ENCODE measurements around the gene DHX9.

DHX9 gene

GRCh38 chr1:182839209-182840066, at the start of gene DHX9:
Gene DHX9 (plus strand): TSS chr1:182839347. CDS start chr1:182842567, 3,220 bp downstream.
- DNase-seq = peak; percentile 93

DNA sequence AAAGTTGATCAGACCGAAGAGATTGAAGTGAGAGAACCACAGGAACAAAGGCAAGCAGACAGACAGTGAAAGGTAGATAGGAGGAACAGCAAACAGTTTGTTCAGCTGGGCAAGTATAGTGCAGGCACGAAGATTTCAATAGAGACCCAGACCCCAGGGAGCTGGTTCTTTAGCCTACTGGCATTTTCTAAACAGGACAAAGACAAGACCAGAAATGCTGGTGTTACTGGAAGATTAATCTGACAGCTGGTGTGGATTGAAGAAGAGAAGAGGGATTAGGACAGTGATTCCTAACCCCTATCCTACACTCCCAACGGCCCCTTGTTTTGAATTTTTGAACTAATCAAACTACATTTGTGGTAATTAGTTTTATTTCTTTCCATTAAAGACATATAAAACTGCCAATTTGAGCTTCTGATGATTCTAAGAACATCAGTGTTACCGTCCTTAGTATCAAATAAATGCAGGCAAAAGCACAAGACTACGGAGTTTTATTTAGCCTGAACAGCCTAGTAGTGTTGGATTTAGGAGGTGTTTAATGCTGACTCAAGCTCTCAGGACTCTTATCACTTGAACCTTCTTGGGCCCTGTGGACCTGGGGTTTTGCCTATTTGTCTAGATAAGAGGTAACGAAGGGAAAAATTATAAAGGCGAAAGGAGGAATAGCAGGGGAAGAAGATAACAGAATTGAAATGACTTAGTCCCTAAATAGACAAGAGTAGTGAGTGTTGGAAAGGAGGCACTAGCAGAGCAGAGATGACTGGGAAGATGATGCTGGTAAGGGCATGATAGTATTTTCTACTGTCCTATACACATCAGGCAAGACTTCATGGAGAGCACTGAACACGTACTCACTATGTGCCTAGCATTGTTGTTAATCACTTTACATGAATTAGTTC, 47.6 kb upstream of the DHX9 start:
- no peak for DNase-seq

GRCh38 chr1:182794091-182794490, 45.1 kb upstream of the DHX9 start:
- no peak for DNase-seq

DNA sequence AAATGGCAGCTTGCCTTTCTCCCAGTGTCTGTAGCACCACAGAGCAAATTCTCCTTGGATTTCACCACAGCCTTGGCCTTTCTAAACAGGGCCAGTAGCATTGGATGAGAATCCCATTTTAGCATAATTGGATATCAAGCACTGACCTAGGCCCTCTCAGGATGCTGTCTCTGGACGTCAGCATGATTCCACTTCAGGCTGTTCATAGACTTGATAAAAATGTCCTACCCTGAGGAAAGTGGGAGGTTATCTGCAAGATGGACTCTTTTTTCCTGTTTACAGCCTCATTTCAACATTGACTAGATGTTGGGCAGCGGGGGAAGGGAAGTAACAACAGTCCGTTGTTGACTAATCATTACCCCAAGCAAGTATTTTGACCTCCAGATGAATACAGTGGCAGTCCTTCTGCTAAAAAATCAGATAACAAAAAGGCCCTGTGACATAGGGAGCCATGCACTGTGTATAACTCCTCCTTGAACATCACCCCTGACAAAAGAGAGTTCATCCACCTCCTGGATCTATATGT, 44.4 kb upstream of the DHX9 start:
- DNase-seq = no peak

DNA sequence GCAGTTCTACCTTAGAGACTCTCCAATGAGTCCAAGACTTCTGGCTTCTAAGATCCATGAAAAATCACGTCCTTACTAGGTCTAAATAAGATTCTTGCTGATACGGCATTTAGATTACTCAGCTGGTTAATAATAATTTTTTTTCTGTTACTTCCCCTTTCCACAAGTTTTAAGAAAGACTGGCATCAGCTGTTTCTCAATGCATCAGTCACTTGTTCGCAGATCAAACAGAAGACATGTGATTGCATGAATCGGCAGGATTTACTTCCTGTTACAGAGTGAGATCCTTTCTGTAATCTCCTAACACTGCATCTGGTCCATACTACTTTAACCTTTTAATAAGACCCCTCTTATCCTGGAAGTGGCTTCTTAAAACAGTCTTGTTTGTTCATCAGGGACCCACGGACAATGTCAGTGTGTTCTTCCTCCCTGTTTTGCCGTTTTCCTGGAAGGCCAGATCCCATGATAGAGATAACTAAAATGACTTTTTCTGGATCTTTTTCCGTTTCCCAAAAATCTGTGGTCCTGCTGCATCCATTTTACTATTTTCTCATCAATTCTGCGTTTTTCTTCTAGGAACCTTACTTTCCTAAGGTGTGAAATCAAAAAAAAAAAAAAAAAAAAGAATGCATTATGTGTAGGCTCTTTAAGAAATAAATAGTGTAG, 43.5 kb upstream of the DHX9 start:
- DNase-seq = no peak

DNA sequence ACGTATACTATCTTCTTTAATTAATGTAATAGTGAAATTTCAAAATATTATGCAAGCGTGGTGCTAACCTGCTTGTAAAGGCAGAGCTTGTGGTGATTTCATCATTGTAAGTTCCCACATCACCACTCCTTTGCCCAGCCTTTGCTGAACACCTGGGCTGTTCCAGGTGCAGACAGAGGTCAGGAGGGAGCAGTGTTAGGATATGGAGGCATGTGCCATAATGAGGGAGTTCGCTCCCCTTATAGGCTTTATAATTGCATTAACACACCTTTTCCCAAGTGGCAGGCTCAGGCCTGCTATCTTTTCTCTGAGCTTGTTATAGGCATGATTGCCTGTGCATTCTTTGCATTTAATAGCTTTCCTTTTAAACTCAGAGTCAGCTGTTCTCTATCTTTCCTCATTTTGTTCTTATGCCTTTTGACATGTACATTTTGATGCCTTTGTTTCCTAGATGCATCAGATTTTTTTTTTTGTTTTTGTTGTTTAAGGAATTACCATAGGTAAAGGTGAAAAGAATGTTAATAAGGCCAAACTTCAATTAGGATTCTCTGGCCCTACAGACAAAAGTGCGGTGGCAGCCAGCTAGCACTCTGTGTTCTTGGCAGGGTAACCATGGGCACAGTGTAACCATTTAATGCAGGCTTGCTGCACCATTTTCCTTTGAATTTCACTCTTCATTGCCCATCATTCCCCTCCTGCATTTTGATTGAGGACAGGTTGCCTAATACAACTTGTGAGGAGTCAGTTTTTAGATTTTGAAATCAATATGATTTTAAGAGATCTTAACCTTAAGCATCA, 36.9 kb upstream of the DHX9 start:
- no peak for DNase-seq

DNA sequence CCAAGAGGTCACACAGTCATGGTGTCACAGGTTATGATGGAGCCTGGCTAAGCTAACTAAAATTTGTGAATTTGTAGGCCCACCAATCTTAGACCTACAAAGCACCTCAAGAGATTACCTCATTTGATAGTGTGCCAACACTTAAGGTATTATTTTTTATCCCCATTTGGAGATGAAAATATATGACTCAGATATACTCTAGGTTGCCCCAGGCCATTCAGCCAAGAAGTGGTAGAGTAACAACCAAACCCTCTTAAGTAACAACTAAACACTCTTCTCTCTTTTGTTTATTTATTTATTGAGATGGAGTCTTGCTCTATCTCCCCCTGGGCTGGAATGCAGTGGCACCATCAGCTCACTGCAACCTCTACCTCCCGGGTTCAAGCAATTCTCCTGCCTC, 35.3 kb upstream of the DHX9 start:
- no peak for DNase-seq

DNA sequence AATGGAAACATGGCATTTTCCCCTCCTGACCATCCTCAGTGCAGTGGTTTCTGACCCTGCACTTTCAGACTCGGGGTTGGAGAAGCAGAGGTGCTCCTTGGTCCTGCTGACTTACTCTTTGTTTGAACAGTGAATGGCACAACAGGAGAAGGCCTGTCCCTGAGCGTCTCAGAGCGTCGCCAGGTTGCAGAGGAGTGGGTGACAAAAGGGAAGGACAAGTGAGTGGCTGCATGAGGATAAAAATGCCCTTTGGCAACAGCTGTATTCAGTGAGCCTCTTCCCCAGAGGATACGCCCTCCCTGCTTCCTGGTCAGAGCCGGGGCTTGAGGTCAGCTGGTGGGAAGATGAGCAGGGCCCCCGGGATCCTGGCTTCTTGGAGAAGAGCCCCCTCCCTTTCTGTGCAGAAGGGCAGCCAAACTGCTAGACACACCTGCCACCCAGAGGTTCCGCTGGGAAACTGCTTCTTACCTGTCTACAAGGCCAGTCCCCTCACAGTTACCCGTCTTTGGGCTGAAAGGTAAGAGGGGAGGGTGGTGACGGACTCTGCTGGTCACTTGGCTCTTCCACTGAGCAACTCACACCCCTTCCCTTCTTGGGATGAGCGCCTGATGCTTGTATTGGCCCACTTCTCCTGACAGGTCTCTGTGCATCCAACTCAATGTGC, 33.0 kb upstream of the DHX9 start:
- no peak for DNase-seq

- DNase-seq = no peak
Observed at GRCh38 chr1:182807907-182808306, 31.2 kb upstream of the DHX9 start.

DNA sequence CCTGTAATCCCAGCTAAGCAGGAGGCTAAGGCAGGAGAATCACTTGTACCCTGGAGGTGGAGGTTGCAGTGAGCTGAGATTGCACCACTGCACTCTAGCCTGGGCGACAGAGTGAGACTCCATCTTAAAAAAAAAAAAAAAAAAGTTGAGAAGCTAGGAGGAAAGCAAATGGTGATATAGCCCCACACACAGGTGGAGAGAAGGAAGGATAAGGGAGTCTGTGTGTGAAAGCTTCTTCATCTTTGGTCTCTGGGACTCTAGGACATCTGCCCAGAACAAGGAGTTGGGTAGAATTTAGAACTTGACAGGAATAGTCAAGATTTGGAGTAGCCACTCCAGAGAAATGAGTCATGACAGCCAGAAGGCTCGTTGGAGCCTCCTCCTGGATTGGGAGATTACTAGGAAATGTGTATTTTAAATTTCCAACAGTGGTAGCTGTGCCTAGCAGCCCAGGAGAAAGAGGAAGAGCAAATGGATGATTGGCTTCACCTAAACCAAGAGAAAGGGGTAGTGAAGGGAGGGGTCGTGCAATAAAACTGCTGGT, 29.7 kb upstream of the DHX9 start:
- no peak for DNase-seq

DNA sequence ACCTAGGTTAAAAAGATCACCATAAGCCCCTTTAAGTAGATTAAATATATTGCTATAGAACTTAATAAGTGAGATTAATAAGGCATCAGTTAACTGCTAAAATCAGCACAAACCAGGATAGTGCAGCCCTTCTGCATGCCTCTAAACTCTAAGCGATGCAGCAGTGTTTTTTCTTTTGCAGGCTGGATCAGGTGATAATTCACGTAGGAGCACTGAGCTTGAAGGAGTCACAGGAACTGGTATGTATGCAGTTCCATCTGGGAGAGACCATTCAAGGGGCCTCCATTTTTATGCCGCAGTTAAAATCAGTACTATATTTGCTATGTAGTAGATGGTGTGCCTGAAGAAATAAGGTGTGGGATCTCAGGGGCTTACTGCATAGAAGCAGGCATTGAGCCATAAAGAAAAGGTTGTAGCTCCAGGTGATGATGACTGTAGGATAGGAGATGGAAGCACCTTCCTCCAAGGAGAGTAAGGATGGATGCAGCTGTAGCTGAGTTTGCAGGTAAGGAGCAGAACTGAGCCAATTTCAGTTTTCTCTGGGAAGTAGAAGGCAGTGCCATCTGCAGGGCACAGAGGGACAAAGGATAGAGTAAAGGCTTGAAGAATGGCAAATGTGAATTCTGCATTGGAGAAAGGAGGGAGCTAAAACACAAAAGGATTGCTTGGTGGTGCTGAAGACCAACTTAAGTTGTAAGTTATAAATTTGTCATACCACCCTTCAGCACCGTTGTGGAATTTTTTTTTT, 27.0 kb upstream of the DHX9 start:
- no peak for DNase-seq

GRCh38 chr1:182816863-182817262, 22.3 kb upstream of the DHX9 start:
- no peak for DNase-seq

- no peak for DNase-seq
Observed at GRCh38 chr1:182817802-182818201, 21.3 kb upstream of the DHX9 start.

DNA sequence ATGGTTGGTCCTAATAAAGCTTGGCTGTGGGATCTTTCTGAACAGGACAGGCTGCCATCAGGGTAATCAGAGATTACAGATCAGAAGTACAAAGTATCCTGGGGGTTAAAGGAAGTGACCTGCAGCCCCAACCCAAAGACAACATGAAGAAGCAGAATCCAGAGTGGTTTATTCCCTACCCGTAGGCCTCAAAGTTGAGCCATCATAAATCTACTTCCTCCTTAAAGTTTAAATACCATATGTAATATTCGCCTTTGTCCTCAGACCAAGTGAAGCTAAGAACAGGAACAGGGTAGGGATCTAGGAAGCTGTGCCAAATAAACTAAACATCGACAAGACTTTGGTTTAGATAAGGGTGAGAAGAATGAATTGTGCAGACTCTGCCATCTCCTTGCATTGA, 15.9 kb upstream of the DHX9 start:
- DNase-seq = no peak

- DNase-seq = no peak
Observed at GRCh38 chr1:182826892-182827291, 12.3 kb upstream of the DHX9 start.

- DNase-seq = no peak
Observed at GRCh38 chr1:182829285-182829932, 9.7 kb upstream of the DHX9 start.

- DNase-seq = no peak
Observed at GRCh38 chr1:182833271-182833670, 5.9 kb upstream of the DHX9 start.

- DNase-seq = no peak
Observed at GRCh38 chr1:182834326-182834725, 4.8 kb upstream of the DHX9 start.

- no peak for DNase-seq
Observed at GRCh38 chr1:182835806-182836205, 3.3 kb upstream of the DHX9 start.

DNA sequence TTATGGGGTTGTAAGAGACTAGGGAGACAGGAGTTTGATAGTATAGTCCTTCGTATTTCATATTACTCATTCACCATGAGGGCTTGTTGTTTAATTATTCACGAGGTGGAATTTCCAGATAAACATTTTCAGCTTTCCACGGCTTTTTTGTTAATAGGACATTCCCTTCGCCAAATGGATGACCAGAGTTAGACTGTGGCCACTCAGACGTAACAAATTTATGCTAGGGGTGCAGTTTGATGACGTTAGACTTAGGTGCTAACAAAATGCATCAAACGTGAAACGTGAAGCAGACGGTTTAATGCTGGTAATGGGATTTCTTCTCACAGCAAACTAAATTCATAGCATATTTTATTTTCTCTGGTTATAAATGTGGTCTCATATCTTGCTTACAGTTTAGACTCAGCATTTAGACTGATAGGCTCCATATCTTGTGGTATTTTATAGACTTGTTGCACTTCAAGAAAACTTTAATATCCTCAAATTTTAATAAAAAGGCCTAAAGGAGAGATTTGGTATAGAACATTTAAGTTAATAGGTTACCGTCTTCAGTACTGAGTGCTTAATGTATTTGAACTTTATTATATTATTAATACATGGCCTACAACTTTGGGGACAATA, 2.3 kb downstream of the DHX9 start:
- DNase-seq = no peak

Data from NCI-H774 (cell line).